Astrocyte (in vitro differentiated cells and primary cell): ENCODE results near the gene COL8A2. TPM values are rescaled to one million over a fixed set of nuclear protein-coding genes. Genes with fewer than 3 reads are reported as not detected.
A peak's percentile ranks its signal among the peaks of the same experiment; 100 is the strongest.

Experiments used
- DNase-seq: peaks from one replicate; pipeline ENCODE4 v3.0.0-alpha.2; 2010; ENCODE audit warnings: low read depth
- FAIRE-seq: peaks from 2 replicates; lab custom pipeline; 2011; peaks lifted over from hg19 to GRCh38; lab: Jason Lieb, UNC
- H2AFZ ChIP-seq: 2 replicates; pipeline ENCODE4 v1.6.0; 2012; ENCODE audit warnings: low read depth, low read length, inconsistent platforms
- H3K27ac ChIP-seq: 2 replicates; pipeline ENCODE4 v1.5.1; 2011; ENCODE audit warnings: low read depth, low read length, inconsistent platforms
- H3K27me3 ChIP-seq: 2 replicates; pipeline ENCODE4 v1.6.0; 2011; ENCODE audit warnings: low read length, inconsistent platforms; ENCODE audit not compliant: insufficient read depth
- H3K36me3 ChIP-seq: 2 replicates; pipeline ENCODE4 v1.5.1; 2011; ENCODE audit warnings: low read length, inconsistent platforms; ENCODE audit not compliant: insufficient read depth
- H3K4me1 ChIP-seq: 2 replicates; pipeline ENCODE4 v1.5.1; 2011; ENCODE audit warnings: low read length, inconsistent platforms; ENCODE audit not compliant: insufficient read depth
- H3K4me2 ChIP-seq: 2 replicates; pipeline ENCODE4 v1.6.0; 2012; ENCODE audit warnings: low read length, inconsistent platforms
- H3K4me3 ChIP-seq: 2 replicates; pipeline ENCODE4 v1.5.1; 2011; ENCODE audit warnings: low read depth, mild to moderate bottlenecking, low read length, inconsistent platforms; ENCODE audit not compliant: insufficient read depth
- H3K79me2 ChIP-seq: 2 replicates; pipeline ENCODE4 v1.6.0; 2012; ENCODE audit warnings: mild to moderate bottlenecking, low read length, inconsistent platforms; ENCODE audit not compliant: insufficient read depth
- H3K9ac ChIP-seq: 2 replicates; pipeline ENCODE4 v1.6.0; 2012; ENCODE audit warnings: mild to moderate bottlenecking, low read length, inconsistent platforms
- H3K9me3 ChIP-seq: 2 replicates; pipeline ENCODE4 v1.5.1; 2012; ENCODE audit warnings: low read depth, mild to moderate bottlenecking, low read length, inconsistent platforms; ENCODE audit not compliant: insufficient read depth
- H4K20me1 ChIP-seq: 2 replicates; pipeline ENCODE4 v1.6.0; 2012; ENCODE audit warnings: low read length, inconsistent platforms; ENCODE audit not compliant: insufficient read depth
- H3K27ac Mint-ChIP-seq: one replicate; pipeline ENCODE4 v1.8.0; 2021; ENCODE audit warnings: mild to moderate bottlenecking, mixed read lengths; ENCODE audit not compliant: unreplicated experiment
- H3K27me3 Mint-ChIP-seq: one replicate; pipeline ENCODE4 v1.8.0; 2021; ENCODE audit warnings: low read depth, mixed read lengths; ENCODE audit not compliant: unreplicated experiment
- H3K36me3 Mint-ChIP-seq: one replicate; pipeline ENCODE4 v1.8.0; 2021; ENCODE audit warnings: low read depth, mixed read lengths; ENCODE audit not compliant: unreplicated experiment
- H3K4me1 Mint-ChIP-seq: one replicate; pipeline ENCODE4 v1.8.0; 2021; ENCODE audit warnings: low read depth, mixed read lengths; ENCODE audit not compliant: unreplicated experiment
- H3K4me3 Mint-ChIP-seq: one replicate; pipeline ENCODE4 v1.8.0; 2021; ENCODE audit warnings: mild to moderate bottlenecking, moderate library complexity, mixed read lengths; ENCODE audit not compliant: unreplicated experiment
- H3K9me3 Mint-ChIP-seq: one replicate; pipeline ENCODE4 v1.8.0; 2021; ENCODE audit warnings: mild to moderate bottlenecking, mixed read lengths; ENCODE audit not compliant: unreplicated experiment
- CTCF ChIP-seq: IDR thresholded peaks from 2 replicates; pipeline ENCODE4 v1.5.1; 2011; ENCODE audit warnings: low read depth, mild to moderate bottlenecking, inconsistent platforms, low read length, moderate library complexity; ENCODE audit not compliant: insufficient read depth
- EZH2 ChIP-seq: IDR thresholded peaks from 2 replicates; pipeline ENCODE4 v1.6.1; 2012; ENCODE audit warnings: mild to moderate bottlenecking, low read length, inconsistent platforms; ENCODE audit not compliant: insufficient read depth
- total RNA-seq: library from RNA; stranded (reverse); gene quantifications from 2 replicates; pipeline ENCODE4 v1.2.1, GENCODE V29; 2021

Gene COL8A2
- total RNA-seq, 1 donor from 2014 or later: 3.4 TPM

DNA sequence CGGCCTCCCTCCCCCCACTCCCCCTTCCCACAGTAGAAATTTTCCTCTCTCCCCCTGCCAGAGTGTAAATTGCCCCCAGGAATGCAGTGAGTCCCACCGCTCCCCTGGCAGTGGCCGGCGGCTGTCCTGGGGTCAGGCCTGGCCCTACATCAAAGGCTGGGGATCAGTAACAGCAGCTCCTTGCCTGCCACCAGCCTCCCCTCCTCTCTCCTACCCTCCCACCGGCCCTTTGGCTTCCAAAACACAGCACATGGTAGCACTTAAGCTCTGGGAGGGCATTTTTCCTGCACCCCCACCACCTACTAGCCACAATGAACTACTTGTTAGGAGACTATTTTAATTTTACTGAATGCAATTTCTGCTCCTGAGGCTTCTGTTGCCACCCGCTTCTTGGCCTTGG lies 9.0 kb upstream of the COL8A2 start:
- Histone ChIP-seq H3K36me3 (peaks cover 16% of the 10 kb centered on the region), H3K27ac (no peak overlapping the region), H3K4me1 (peaks cover 44% of the 10 kb centered on the region), H3K9ac (peak overlapping the region; percentile 16), H3K79me2 (peaks cover 9% of the 10 kb centered on the region), H2AFZ (no peak overlapping the region), H4K20me1 (no peaks in the 10 kb centered on the region), H3K9me3 (no peaks in the 10 kb centered on the region), H3K4me2 (peak overlapping the region; percentile 44), H3K4me3 (no peak overlapping the region), H3K27me3 (no peaks in the 10 kb centered on the region)
- Mint-ChIP-seq H3K27ac (no peak overlapping the region), H3K27me3 (no peaks in the 10 kb centered on the region), H3K4me1 (peaks cover 30% of the 10 kb centered on the region), H3K36me3 (peaks cover 15% of the 10 kb centered on the region), H3K9me3 (no peaks in the 10 kb centered on the region), H3K4me3 (no peak overlapping the region)
- DNase-seq (no peak), FAIRE-seq (no peak)
- no peak for TF ChIP-seq EZH2
- no peak for TF ChIP-seq CTCF

- TF ChIP-seq CTCF (no peak), EZH2 (no peak)
- Histone ChIP-seq H3K4me3 (no peak overlapping the region), H3K4me2 (peak overlapping the region; percentile 44), H3K9me3 (no peaks in the 10 kb centered on the region), H2AFZ (peak overlapping the region; percentile 70), H3K27ac (peak overlapping the region; percentile 44), H4K20me1 (no peaks in the 10 kb centered on the region), H3K27me3 (no peaks in the 10 kb centered on the region), H3K36me3 (peaks cover 16% of the 10 kb centered on the region), H3K9ac (peak overlapping the region; percentile 23), H3K79me2 (peaks cover 8% of the 10 kb centered on the region), H3K4me1 (peaks cover 44% of the 10 kb centered on the region)
- H3K27me3 Mint-ChIP-seq: no peaks in the 10 kb centered on the region
- no peak overlapping the region for H3K4me3 Mint-ChIP-seq
- H3K4me1 Mint-ChIP-seq: peaks cover 35% of the 10 kb centered on the region
- peaks cover 14% of the 10 kb centered on the region for H3K36me3 Mint-ChIP-seq
- H3K9me3 Mint-ChIP-seq: no peaks in the 10 kb centered on the region
- DNase-seq: peak; percentile 95
- H3K27ac Mint-ChIP-seq: peak overlapping the region; percentile 18
- peak; percentile 97 for FAIRE-seq
These were observed 8.5 kb upstream of the COL8A2 start for GRCh38 chr1:36133484-36133883.

DNA sequence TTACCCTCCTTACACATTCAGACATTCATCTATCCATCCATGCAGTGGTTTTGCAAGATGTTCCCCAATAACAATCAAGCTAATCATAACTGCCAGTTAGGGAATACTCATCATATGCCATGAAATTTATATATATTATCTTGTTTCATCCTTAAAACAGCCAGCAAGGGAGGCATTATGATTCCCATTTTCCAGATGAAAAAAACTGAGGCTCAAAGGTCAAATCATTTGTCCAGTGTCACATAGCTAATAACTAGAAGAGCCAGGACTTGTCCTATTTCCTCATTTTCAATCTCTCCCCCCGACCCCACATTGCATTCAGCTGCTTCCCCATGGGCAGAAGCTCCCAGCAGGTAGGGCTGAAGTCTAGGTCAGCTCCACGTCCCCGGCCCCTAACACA lies 7.0 kb upstream of the COL8A2 start:
- TF ChIP-seq CTCF (no peak), EZH2 (no peak)
- Mint-ChIP-seq H3K27ac (no peak overlapping the region), H3K9me3 (no peaks in the 10 kb centered on the region), H3K4me1 (peaks cover 40% of the 10 kb centered on the region), H3K27me3 (no peaks in the 10 kb centered on the region), H3K4me3 (no peak overlapping the region), H3K36me3 (peaks cover 5% of the 10 kb centered on the region)
- no peak for FAIRE-seq
- Histone ChIP-seq H3K9me3 (no peaks in the 10 kb centered on the region), H3K4me3 (no peak overlapping the region), H4K20me1 (no peaks in the 10 kb centered on the region), H3K4me1 (peaks cover 41% of the 10 kb centered on the region), H3K36me3 (peaks cover 4% of the 10 kb centered on the region), H2AFZ (no peak overlapping the region), H3K4me2 (no peak overlapping the region), H3K27ac (no peak overlapping the region), H3K27me3 (no peaks in the 10 kb centered on the region), H3K79me2 (no peaks in the 10 kb centered on the region), H3K9ac (no peak overlapping the region)
- DNase-seq: no peak
